Esophagus muscularis mucosa (tissue), 4 donors: ENCODE data around the gene CENPP.

Experiments
- EP300 ChIP-seq: sonication (generic); formaldehyde crosslinking; IDR thresholded peaks from one replicate; pipeline ENCODE4 v1.6.1; 2017; ENCODE audit warnings: antibody characterized with exemption
- POLR2A ChIP-seq: fragments of 450-650 bp; IDR thresholded peaks from one replicate; pipeline ENCODE4 v1.6.1; 2017; ENCODE audit warnings: antibody characterized with exemption, moderate library complexity, mild to moderate bottlenecking, low read depth
- TF ChIP-seq, protein P1 (sequence below), 3 experiments: fragments of 200-600 bp in 2 of 3; fragments of 450-650 bp in 1 of 3; sonication (generic) in 2 of 3; IDR thresholded peaks; one replicate each; pipeline ENCODE4 v1.5.1; 2017 to 2019; ENCODE audit warnings: antibody characterized with exemption in 3 of 3, mild to moderate bottlenecking in 2 of 3, moderate library complexity in 1 of 3

DNA sequence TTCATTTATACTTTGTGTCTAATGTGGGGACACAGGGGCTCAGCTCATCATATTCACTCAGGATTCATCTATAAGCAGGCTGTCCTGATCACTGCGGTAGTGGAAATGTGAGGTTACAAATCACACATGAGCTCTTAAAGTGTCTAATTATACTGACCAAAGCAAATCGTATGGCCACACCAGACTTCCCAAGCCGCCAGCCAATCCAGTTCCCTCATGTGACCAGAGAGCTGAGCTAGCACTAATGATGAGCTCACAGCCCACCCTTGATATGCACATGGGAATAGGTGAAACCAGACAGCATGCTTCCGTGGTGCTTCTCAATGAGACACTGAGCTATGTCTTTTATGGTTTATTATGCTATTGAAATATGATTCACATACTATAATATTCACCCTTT, 192.4 kb downstream of the CENPP start:
- TF ChIP-seq POLR2A (no peak), EP300 (no peak)
- TF ChIP-seq, protein P1, sequence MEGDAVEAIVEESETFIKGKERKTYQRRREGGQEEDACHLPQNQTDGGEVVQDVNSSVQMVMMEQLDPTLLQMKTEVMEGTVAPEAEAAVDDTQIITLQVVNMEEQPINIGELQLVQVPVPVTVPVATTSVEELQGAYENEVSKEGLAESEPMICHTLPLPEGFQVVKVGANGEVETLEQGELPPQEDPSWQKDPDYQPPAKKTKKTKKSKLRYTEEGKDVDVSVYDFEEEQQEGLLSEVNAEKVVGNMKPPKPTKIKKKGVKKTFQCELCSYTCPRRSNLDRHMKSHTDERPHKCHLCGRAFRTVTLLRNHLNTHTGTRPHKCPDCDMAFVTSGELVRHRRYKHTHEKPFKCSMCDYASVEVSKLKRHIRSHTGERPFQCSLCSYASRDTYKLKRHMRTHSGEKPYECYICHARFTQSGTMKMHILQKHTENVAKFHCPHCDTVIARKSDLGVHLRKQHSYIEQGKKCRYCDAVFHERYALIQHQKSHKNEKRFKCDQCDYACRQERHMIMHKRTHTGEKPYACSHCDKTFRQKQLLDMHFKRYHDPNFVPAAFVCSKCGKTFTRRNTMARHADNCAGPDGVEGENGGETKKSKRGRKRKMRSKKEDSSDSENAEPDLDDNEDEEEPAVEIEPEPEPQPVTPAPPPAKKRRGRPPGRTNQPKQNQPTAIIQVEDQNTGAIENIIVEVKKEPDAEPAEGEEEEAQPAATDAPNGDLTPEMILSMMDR (IDR thresholded peaks at IDR 0.05) = no peak
